Suppressor macrophage (primary cell): Measurements from ENCODE around the gene ZPBP2.
A peak's percentile ranks its signal among the peaks of the same experiment; 100 is the strongest.
"Not testable (repeated sequence)": the region's sequence is repeated elsewhere in the genome, so short reads cannot be mapped to it uniquely, and the experiment has no call there.

Experiments used
- DNase-seq, 4 experiments: peaks; one replicate each; pipeline ENCODE4 v3.0.0-alpha.2; 2020 to 2022
- total RNA-seq, 17 experiments: gene quantifications; one replicate each; lab custom pipeline; 2026; ENCODE audit warnings: mixed read lengths in 6 of 17, inconsistent platforms in 3 of 17; lab: John Stamatoyannopoulos, UW

ZPBP2 gene, protein sequence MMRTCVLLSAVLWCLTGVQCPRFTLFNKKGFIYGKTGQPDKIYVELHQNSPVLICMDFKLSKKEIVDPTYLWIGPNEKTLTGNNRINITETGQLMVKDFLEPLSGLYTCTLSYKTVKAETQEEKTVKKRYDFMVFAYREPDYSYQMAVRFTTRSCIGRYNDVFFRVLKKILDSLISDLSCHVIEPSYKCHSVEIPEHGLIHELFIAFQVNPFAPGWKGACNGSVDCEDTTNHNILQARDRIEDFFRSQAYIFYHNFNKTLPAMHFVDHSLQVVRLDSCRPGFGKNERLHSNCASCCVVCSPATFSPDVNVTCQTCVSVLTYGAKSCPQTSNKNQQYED
- 0 to 0.88 (median 0) reads per million in 17 experiments for total RNA-seq

GRCh38 chr17:39867880-39868553 is at the start of gene ZPBP2:
TSS of gene ZPBP2 (plus strand) at chr17:39868202. CDS start at chr17:39868355, 153 bp downstream.
- DNase-seq, result peak in 2 of 4 experiments; percentile 2 to 12

- DNase-seq, result no peak
These were observed 49.5 kb upstream of the ZPBP2 start for GRCh38 chr17:39818358-39819000.

DNA sequence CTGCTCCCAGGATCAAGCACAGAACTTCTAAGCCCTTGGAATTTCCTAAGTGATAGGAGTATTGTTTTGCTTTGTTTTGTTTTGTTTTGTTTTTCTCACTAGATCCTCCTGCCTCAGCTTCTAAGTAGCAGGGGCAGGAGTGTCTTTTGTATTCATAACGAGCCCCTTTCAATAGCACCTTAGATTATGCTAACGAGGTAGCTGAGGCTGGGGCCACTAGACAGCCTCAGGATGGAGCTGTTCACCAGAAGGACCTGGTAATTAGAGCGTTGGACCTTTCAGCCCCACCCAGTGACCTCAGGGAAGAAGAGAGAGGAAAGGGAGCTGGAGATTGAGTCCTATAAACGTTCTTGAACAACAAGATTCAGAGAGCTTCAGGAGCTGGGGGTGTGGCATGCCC is 47.5 kb upstream of the ZPBP2 start:
- no peak for DNase-seq

DNA sequence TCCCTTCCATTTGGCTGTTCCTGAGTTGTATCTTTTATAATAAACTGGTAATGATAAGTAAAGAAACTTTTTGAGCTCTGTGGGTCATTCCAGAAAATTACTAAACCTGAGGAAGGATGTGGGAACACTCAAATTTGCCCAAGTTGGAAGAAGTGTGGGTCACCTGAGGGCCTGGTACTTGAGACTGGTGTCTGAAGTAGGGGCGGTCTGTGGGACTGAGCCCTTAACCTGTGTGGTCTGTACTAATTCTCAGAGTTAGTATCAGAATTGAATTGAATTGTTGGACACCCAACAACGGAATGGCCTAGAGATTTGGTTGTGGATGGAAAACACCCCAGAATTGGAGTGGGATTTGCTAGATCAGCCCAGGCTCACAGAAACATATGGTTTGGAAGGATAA is 47.0 kb upstream of the ZPBP2 start:
- DNase-seq, result no peak

DNA sequence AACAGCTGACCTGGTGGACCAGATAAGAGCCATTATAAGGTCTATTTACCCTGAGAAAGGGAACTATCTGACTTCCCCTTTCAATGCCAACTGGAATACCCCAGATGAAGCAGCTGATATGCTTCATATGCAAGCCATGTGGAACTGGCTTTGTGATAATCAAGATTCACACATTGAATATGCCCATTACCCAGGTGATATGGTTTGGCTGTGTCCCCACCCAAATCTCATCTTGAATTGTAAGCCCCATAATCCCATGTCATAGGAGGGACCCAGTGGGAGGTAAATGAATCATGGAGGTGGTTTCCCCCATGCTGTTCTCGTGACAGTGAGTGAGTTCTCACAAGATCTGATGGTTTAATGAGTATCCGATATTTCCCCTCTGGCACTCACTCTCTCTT is 46.0 kb upstream of the ZPBP2 start:
- DNase-seq, result peak; percentile 33 to 67 (median 60)

- no peak for DNase-seq
These were observed 44.5 kb upstream of the ZPBP2 start for GRCh38 chr17:39823407-39824054.

DNA sequence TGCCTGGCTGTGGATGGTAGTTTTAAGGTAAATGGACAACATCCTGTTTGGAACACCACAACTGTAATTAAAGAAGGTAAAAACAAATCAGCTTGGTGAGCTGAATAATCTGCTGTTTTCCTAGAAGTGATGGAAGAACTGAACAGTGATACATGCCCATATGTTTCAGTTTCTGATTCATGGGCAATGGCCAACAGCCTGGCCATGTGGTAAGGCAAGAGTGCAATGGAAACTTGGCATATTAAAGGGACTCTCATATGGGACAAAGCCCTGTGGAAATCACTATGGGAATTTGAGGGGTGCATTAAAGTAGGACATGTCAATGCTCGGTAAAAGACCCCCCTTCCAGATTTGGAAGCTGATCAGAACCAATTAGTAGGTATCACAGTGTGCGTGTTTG is 41.7 kb upstream of the ZPBP2 start:
- DNase-seq, result no peak

GRCh38 chr17:39828443-39828842 is 39.6 kb upstream of the ZPBP2 start:
- DNase-seq, result no peak

- DNase-seq, result no peak
These were observed 36.4 kb upstream of the ZPBP2 start for GRCh38 chr17:39831588-39831987.

- no peak for DNase-seq
These were observed 34.0 kb upstream of the ZPBP2 start for GRCh38 chr17:39834017-39834416.

GRCh38 chr17:39835038-39835786 is 32.8 kb upstream of the ZPBP2 start:
- DNase-seq, result no peak

- no peak for DNase-seq
These were observed 31.9 kb upstream of the ZPBP2 start for GRCh38 chr17:39836117-39836516.

DNA sequence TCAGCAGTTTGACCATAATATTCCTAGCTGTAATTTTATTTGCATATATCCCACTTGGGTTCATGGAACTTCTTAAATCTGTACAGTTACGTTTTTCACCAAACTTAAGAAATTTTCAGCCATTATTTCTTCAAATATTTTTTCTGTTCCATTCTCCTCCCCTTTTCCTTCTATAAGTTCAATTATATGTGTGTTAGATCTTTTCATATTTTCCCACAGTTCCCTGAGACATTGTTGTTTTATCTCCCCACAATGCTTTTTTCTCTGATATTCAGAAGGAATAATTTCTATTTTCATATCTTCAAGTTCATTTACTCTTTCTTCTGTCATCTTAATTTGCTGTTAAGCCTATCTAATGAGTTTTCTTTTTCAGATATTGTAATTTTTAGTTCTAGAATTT is 29.9 kb upstream of the ZPBP2 start:
- DNase-seq, result no peak

DNA sequence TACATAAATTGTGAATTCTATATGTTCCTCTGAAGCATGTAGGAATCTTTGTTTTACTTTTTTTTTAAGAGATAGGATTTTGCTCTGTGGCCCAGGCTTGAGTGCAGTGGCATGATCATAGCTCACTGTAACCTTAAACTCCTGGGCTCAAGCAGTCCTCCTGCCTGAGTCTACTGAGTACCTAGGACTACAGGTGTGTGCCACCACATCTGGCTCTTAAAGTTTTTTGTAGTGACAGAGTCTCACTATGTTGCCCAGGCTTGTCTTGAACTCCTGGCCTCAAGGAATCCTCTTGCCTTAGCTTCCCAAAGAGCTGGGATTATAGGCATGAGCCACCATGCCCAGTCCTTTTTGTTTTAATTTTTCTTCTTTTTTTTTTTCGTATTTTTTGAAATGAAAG is 29.2 kb upstream of the ZPBP2 start:
- DNase-seq, result no peak

DNA sequence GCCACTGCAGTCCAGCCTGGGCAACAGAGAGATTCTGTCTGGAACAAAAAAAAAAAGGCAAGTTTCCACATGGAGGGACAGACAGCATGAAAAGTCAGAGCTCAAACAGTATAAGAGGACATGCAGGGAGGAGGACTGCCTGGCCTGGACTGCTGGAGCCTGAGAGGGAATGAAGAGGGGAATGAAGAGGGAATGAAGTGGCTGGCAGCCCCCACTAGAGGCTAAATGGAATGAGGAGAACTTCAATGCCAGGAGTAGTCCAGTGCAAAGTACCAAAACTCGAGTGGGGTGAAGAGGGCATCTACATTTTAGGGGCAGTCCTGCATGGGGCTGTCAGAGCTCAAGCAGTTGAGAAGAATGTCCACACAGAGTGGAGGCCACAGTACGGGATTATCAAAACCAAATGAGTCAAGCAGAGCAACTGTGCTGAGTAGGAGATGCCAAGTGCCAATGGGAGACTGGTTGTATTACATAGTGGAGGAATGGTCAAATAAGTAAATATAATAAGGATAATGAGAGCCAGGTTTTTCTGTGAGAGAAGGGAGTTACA is 26.8 kb upstream of the ZPBP2 start:
- DNase-seq, result no peak

DNA sequence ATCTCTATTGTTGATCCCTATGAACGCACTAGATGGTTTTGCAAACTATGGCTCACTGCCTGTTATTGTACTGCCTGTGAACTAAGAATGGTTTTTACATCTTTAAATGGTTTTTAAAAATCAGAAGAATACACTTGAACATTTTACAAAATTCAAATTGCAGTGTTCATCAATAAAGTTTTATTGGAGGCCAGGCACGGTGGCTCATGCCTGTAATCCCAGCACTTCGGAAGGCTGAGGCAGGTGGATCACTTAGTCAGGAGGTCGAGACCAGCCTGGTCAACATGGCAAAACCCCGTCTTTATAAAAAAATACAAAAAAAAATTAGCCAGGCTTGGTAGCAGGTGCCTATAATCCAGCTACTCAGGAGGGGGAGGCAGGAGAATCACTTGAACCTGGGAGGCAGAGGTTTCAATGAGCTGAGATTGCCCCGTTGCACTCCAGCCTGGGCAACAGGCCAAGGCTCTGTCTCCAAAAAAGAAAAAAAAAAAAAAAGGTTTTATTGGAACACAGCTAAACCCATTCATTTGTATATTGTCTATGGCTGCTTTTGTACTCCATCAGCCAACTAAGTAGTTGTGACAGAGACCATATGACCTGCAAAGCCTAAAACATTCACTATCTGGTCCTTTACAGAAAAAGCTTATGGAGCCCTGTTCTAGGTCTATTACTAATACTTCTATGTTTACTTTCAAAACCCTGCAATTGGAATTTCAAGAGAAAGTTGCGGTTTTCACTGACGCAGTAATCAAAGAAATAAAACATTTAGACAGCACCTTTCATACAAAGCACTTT is 22.8 kb upstream of the ZPBP2 start:
- DNase-seq, result no peak

DNA sequence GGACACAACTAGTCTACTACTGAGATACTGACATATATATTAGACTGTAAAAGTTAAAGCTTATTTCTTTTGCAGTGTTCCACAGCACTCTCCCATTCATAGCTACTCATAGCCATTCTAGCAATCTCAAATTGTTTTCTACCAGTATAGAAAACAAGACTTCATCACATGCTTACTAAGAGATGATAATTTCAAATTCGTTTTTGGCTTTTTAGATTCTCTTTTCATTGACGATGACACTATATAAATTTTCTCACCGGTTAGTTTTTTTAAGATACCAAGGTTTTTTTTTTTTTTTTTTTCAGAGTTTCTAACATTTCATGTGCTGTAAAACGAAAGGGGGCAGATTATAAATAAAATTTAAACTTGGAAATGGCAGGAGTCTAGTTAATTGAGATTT is 21.8 kb upstream of the ZPBP2 start:
- no peak for DNase-seq

- no peak for DNase-seq
These were observed 19.4 kb upstream of the ZPBP2 start for GRCh38 chr17:39848600-39848999.

- DNase-seq, result not testable (repeated sequence)
These were observed 17.8 kb upstream of the ZPBP2 start for GRCh38 chr17:39850186-39850585.

GRCh38 chr17:39852239-39852638 is 15.8 kb upstream of the ZPBP2 start:
- no peak for DNase-seq

- DNase-seq, result no peak
These were observed 13.1 kb upstream of the ZPBP2 start for GRCh38 chr17:39854909-39855308.
